Spleen (tissue), 7 donors: ENCODE data around the gene COL26A1.

Experiments used
- POLR2A ChIP-seq, 3 donors: fragments of 450-650 bp; IDR thresholded peaks; one replicate each; pipeline ENCODE4 v1.5.1; 2017; ENCODE audit warnings: antibody characterized with exemption in 3 of 3, mild to moderate bottlenecking in 1 of 3
- POLR2AphosphoS5 ChIP-seq, 3 donors: sonication (generic); formaldehyde crosslinking; IDR thresholded peaks; one replicate each; pipeline ENCODE4 v1.5.1; 2017; ENCODE audit warnings: antibody characterized with exemption in 3 of 3
- TF ChIP-seq, protein P1 (sequence below), 11 experiments: fragments of 200-600 bp in 7 of 11; fragments of 450-650 bp in 4 of 11; sonication (generic) in 4 of 11; IDR thresholded peaks in 8 of 11; conservative IDR thresholded peaks in 3 of 11; 1 replicate in 7 of 11; 2 replicates in 4 of 11; pipeline versions ENCODE4 v1.4.0 to v1.8.0; 2016 to 2021; ENCODE audit warnings: antibody characterized with exemption in 11 of 11, inconsistent platforms in 4 of 11, mild to moderate bottlenecking in 1 of 11
- donor health status: DM: no; HTN: no; CAD: no; lungs with moderate emphysema.
- donor health status: DM: no; HTN: no; CAD: no.
- donor health status: DM: no; HTN: no; CAD: no.

- TF ChIP-seq POLR2A (IDR thresholded peaks at IDR 0.05), result no peak
- TF ChIP-seq, protein P1, sequence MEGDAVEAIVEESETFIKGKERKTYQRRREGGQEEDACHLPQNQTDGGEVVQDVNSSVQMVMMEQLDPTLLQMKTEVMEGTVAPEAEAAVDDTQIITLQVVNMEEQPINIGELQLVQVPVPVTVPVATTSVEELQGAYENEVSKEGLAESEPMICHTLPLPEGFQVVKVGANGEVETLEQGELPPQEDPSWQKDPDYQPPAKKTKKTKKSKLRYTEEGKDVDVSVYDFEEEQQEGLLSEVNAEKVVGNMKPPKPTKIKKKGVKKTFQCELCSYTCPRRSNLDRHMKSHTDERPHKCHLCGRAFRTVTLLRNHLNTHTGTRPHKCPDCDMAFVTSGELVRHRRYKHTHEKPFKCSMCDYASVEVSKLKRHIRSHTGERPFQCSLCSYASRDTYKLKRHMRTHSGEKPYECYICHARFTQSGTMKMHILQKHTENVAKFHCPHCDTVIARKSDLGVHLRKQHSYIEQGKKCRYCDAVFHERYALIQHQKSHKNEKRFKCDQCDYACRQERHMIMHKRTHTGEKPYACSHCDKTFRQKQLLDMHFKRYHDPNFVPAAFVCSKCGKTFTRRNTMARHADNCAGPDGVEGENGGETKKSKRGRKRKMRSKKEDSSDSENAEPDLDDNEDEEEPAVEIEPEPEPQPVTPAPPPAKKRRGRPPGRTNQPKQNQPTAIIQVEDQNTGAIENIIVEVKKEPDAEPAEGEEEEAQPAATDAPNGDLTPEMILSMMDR (IDR thresholded peaks at IDR 0.05 in 8 of 11, conservative IDR thresholded peaks at IDR 0.05 in 3 of 11), result no peak
- TF ChIP-seq POLR2AphosphoS5 (IDR thresholded peaks at IDR 0.05), result no peak
Measured at GRCh38 chr7:101578552-101578951, 215.9 kb downstream of the COL26A1 start.
